K562 (cell line): ENCODE data around the gene PRKACG. TPM values are rescaled to one million over a fixed set of nuclear protein-coding genes. Genes with fewer than 3 reads are reported as not detected.

Source experiments
- ATAC-seq: fragments of 200-7000 bp; cut with Tn5 transposase; 3 replicates; pipeline ENCODE4 v1.9.1; 2020; ENCODE audit warnings: moderate library complexity
- BruUV-seq: library from RNA; stranded (reverse); fragments of 400-500 nt; replicated peaks from 2 replicates; lab custom pipeline; 2021; lab: Mats Ljungman, UMichigan
- CTCF ChIA-PET: fragments of 300-600 bp; formaldehyde crosslinking; extraction: SDS; loops from one replicate; lab custom pipeline; 2021; ENCODE audit warnings: low intra/inter-chr PET ratio; lab: Yijun Ruan, JAX
- POLR2A ChIA-PET: fragments of 300-600, 350-650 bp; sonication (Branson Sonifier 250); formaldehyde crosslinking; extraction: SDS; loops from one replicate; lab custom pipeline; 2021; ENCODE audit warnings: antibody characterized with exemption, inconsistent platforms; lab: Yijun Ruan, JAX
- DNase-seq, 4 experiments: peaks; one replicate each; pipeline versions ENCODE4 v3.0.0 to v3.0.0-alpha.2; 2011 to 2018; ENCODE audit warnings: low spot score in 3 of 4, mixed read lengths in 3 of 4; ENCODE audit errors: extremely low read depth in 1 of 4
- FAIRE-seq: peaks from 2 replicates; lab custom pipeline; 2011; peaks lifted over from hg19 to GRCh38; lab: Jason Lieb, UNC
- H2AFZ ChIP-seq: 2 replicates; pipeline ENCODE4 v1.6.0; 2011; ENCODE audit warnings: low read depth, low read length, control low read depth, inconsistent platforms
- H3K27ac ChIP-seq: fragments of 200-600 bp; 3 replicates; pipeline ENCODE4 v1.8.0; 2011; ENCODE audit warnings: low read depth, mild to moderate bottlenecking, control low read depth, inconsistent platforms, low read length, moderate library complexity, mixed read lengths; ENCODE audit errors: extremely low read depth
- H3K27me3 ChIP-seq, 2 experiments: fragments of 300-600 bp in 1 of 2; 2 replicates in 1 of 2; 3 replicates in 1 of 2; pipeline versions ENCODE4 v1.6.0 to v1.8.0; 2011; ENCODE audit warnings: inconsistent platforms in 2 of 2, low read length in 2 of 2, mild to moderate bottlenecking in 1 of 2, mixed read lengths in 1 of 2, moderate library complexity in 1 of 2; ENCODE audit not compliant: control insufficient read depth in 2 of 2, insufficient read depth in 2 of 2
- H3K36me3 ChIP-seq: fragments of 300-600 bp; 3 replicates; pipeline ENCODE4 v1.8.0; 2011; ENCODE audit warnings: mild to moderate bottlenecking, low read length, inconsistent platforms; ENCODE audit not compliant: control insufficient read depth, insufficient read depth
- H3K4me1 ChIP-seq, 2 experiments: fragments of 200-600 bp in 1 of 2; replicated peaks in 1 of 2; 2 replicates in 1 of 2; 3 replicates in 1 of 2; pipeline versions ENCODE4 v1.5.1 to v1.8.0; 2011; ENCODE audit warnings: inconsistent platforms in 2 of 2, low read length in 2 of 2, mild to moderate bottlenecking in 1 of 2, mixed read lengths in 1 of 2, moderate library complexity in 1 of 2; ENCODE audit not compliant: control insufficient read depth in 2 of 2, insufficient read depth in 2 of 2
- H3K4me2 ChIP-seq: 2 replicates; pipeline ENCODE4 v1.6.1; 2011; ENCODE audit warnings: low read length, control low read depth, inconsistent platforms, mixed read lengths; ENCODE audit not compliant: insufficient read depth
- H3K4me3 ChIP-seq: fragments of 200-600 bp; sonication (generic), shearing (Covaris generic); 2 replicates; pipeline ENCODE4 v1.5.1; 2016; ENCODE audit warnings: control low read depth, inconsistent platforms
- H3K79me2 ChIP-seq: fragments of 200-600 bp; 3 replicates; pipeline ENCODE4 v1.8.0; 2011; ENCODE audit warnings: low read length, inconsistent platforms; ENCODE audit not compliant: control insufficient read depth, insufficient read depth
- H3K9ac ChIP-seq, 2 experiments: 2 replicates each; pipeline versions ENCODE4 v1.6.0 to v1.6.1; 2011; ENCODE audit warnings: low read depth in 2 of 2, low read length in 2 of 2, control low read depth in 1 of 2, inconsistent platforms in 1 of 2, mild to moderate bottlenecking in 1 of 2, mixed read lengths in 1 of 2; ENCODE audit not compliant: insufficient read depth in 1 of 2
- H3K9me1 ChIP-seq: one replicate; pipeline ENCODE4 v1.6.0; 2011; ENCODE audit warnings: inconsistent platforms, mild to moderate bottlenecking, low read length, moderate library complexity; ENCODE audit not compliant: control insufficient read depth, insufficient read depth
- H3K9me3 ChIP-seq: replicated peaks from 2 replicates; pipeline ENCODE4 v1.5.1; 2011; ENCODE audit warnings: low read depth, low read length, inconsistent platforms; ENCODE audit not compliant: control insufficient read depth, insufficient read depth
- H4K20me1 ChIP-seq: replicated peaks from 2 replicates; pipeline ENCODE4 v1.6.1; 2011; ENCODE audit warnings: low read length, inconsistent platforms, mixed read lengths; ENCODE audit not compliant: control insufficient read depth, insufficient read depth
- HMBOX1 ChIP-seq: sonication (generic); IDR thresholded peaks from 2 replicates; pipeline ENCODE4 v1.6.1; 2016
- HMG20B ChIP-seq: fragments of 250-450 bp; sonication (Bioruptor Pico); IDR thresholded peaks from 2 replicates; pipeline ENCODE4 v1.5.0; 2021; ENCODE audit warnings: mild to moderate bottlenecking
- NFIC ChIP-seq: fragments of 450-650 bp; IDR thresholded peaks from 2 replicates; pipeline ENCODE4 v1.6.1; 2017; ENCODE audit warnings: mild to moderate bottlenecking, inconsistent platforms
- SRSF3 ChIP-seq: fragments of 200-400 bp; formaldehyde crosslinking; IDR thresholded peaks from 2 replicates; pipeline ENCODE4 v1.6.1; 2016; ENCODE audit warnings: mild to moderate bottlenecking, low read length, moderate library complexity; ENCODE audit not compliant: insufficient read depth
- ZNF592 ChIP-seq: fragments of 450-650 bp; IDR thresholded peaks from 2 replicates; pipeline ENCODE4 v1.6.1; 2017; ENCODE audit warnings: antibody characterized with exemption, mild to moderate bottlenecking
- WGBS: fragments of 100-300 bp; shearing (Covaris generic); methylation state at CpG from one replicate; pipeline ENCODE4 v1.1.6; 2016; ENCODE audit warnings: low coverage, mixed read lengths; ENCODE audit not compliant: insufficient coverage; ENCODE audit errors: missing lambda C conversion rate; 5-methylcytosine and 5-hydroxymethylcytosine counted together
- in situ Hi-C: fragments of 300-500 bp; cut with MboI; formaldehyde crosslinking; loops from 4 replicates; pipeline ENCODE4 v1.15.0; 2018; ENCODE audit warnings: inconsistent platforms, mixed read lengths
- intact Hi-C: fragments of 100-400 bp; cut with micrococcal nuclease; formaldehyde crosslinking; loops from 2 replicates; pipeline ENCODE4 v1.14.2; 2022
- polyA plus RNA-seq, 8 experiments: library from polyadenylated mRNA; depleted of rRNA in 4 of 8; stranded (reverse) in 5 of 8; unstranded in 3 of 8; fragments of >200 nt; fragmentation: Nextera tagmentation in 2 of 8; fragmentation: Illumina TruSeq in 1 of 8; extraction: Ambion mirVana in 2 of 8; extraction: Trizol in 1 of 8; gene quantifications; 2 replicates each; pipeline versions ENCODE4 v1.2.1 to v1.2.3, GENCODE V29; 2011 to 2014; ENCODE audit warnings: inconsistent platforms in 1 of 8, missing spikeins in 1 of 8
- total RNA-seq, 7 experiments: library from RNA; depleted of rRNA in 6 of 7; stranded (reverse); fragments of >200 nt in 6 of 7; fragmentation: Illumina TruSeq in 2 of 7; extraction: Trizol in 2 of 7; gene quantifications; 2 replicates each; pipeline versions ENCODE4 v1.2.1 to v1.2.3, GENCODE V29; 2011 to 2021; ENCODE audit warnings: low replicate concordance in 1 of 7

Gene PRKACG
- total and polyA plus RNA-seq, 9 of the 15 experiments (the other 6 are each of a cell fraction or from before 2014, with no cell fraction given): not detected

- peak; percentile 49 for ATAC-seq
- 58% methylated on average over 2 of the region's 2 CpGs for WGBS
- in situ Hi-C loops (no loop called here), intact Hi-C loops (no loop called here)
- H3K27ac ChIP-seq: peak overlapping the region; percentile 69
- H4K20me1 ChIP-seq: no peaks in the 10 kb centered on the region
- no TSS peak for BruUV-seq
- no peaks in the 10 kb centered on the region for H3K9me1 ChIP-seq
- POLR2A ChIA-PET: interaction anchor here (0.6 kb wide), 1 partner anchor 72 kb away, joined by 3 read pairs; no protein-coding TSS in a partner anchor
- peak overlapping the region; percentile 44; the same call in 1 of the 2 replicates for H2AFZ ChIP-seq
- H3K9me3 ChIP-seq: no peaks in the 10 kb centered on the region; the same call in 1 of the 2 replicates
- no peak overlapping the region for H3K4me2 ChIP-seq
- DNase-seq: no peak
- no peaks in the 10 kb centered on the region for H3K27me3 ChIP-seq
- FAIRE-seq: peak; percentile 44
- H3K4me1 ChIP-seq: peaks cover 8 to 27% of the 10 kb centered on the region in 2 experiments
- CTCF ChIA-PET: no interaction called here
- peak overlapping the region in 1 of 2 experiments; percentile 19; a peak in 1 of 4 replicates for H3K9ac ChIP-seq
- H3K79me2 ChIP-seq: no peaks in the 10 kb centered on the region; the same call in 2 of the 3 replicates
- TF ChIP-seq HMBOX1: 0 out of 2 replicates have a peak, but pooled peaks have one; percentile 31
- TF ChIP-seq SRSF3: no peak
- TF ChIP-seq HMG20B (CRISPR knock-in tag): no peak
- TF ChIP-seq NFIC: peak; percentile 72
- TF ChIP-seq ZNF592: peak; percentile 53; the same call in 1 of the 2 replicates
- TF ChIP-seq, all 486 proteins: peak for 3
- H3K36me3 ChIP-seq: no peaks in the 10 kb centered on the region
- no peak overlapping the region for H3K4me3 ChIP-seq
Measured at GRCh38 chr9:68970151-68970550, 43.8 kb downstream of the PRKACG start.
